ENCODE measurements around the gene SRCIN1.

The SRCIN1 gene

GRCh38 chr17:38600906-38601305, 4.8 kb downstream of the SRCIN1 start:
- no peak overlapping the region for H3K4me3 ChIP-seq (ENCODE audit: low read depth, low read length)
- TF ChIP-seq CTCF (IDR thresholded peaks at IDR 0.05; ENCODE audit: insufficient read depth, low read length, missing control alignments) = no peak
- ChIA-PET POLR2A (no interaction called here), CTCF (interaction anchor here (2.2 to 9.6 kb wide), 2 partner anchors 16 to 42 kb away, joined by 8 to 62 read pairs; no protein-coding TSS in a partner anchor)
- no peak for DNase-seq (ENCODE audit: low read depth, low spot score)

GRCh38 chr17:38600416-38600815, 5.3 kb downstream of the SRCIN1 start:
- ChIA-PET CTCF (interaction anchor here (2.2 to 9.6 kb wide), 2 partner anchors 15 to 42 kb away, joined by 8 to 62 read pairs; no protein-coding TSS in a partner anchor), POLR2A (no interaction called here)
- TF ChIP-seq CTCF (IDR thresholded peaks at IDR 0.05; ENCODE audit: insufficient read depth, low read length, missing control alignments) = no peak
- DNase-seq (ENCODE audit: low read depth, low spot score) = no peak
- H3K4me3 ChIP-seq (ENCODE audit: low read depth, low read length) = no peak overlapping the region

- no peak overlapping the region for H3K4me3 ChIP-seq (ENCODE audit: low read depth, low read length)
- CTCF ChIA-PET = interaction anchor here (1.2 to 9.6 kb wide), 5 partner anchors 14 to 68 kb away, joined by 3 to 62 read pairs (median 6); no protein-coding TSS in a partner anchor
- POLR2A ChIA-PET = no interaction called here
- DNase-seq (ENCODE audit: low read depth, low spot score) = no peak
- no peak for TF ChIP-seq CTCF (IDR thresholded peaks at IDR 0.05; ENCODE audit: insufficient read depth, low read length, missing control alignments)
Measured at GRCh38 chr17:38599398-38599856, 6.3 kb downstream of the SRCIN1 start.

GRCh38 chr17:38598995-38599394, 6.8 kb downstream of the SRCIN1 start:
- H3K4me3 ChIP-seq (ENCODE audit: low read depth, low read length) = no peak overlapping the region
- no peak for DNase-seq (ENCODE audit: low read depth, low spot score)
- TF ChIP-seq CTCF (IDR thresholded peaks at IDR 0.05; ENCODE audit: insufficient read depth, low read length, missing control alignments) = no peak
- ChIA-PET CTCF (interaction anchor here (1.2 to 9.6 kb wide), 4 partner anchors 14 to 68 kb away, joined by 3 to 62 read pairs (median 5); no protein-coding TSS in a partner anchor), POLR2A (no interaction called here)

GRCh38 chr17:38598536-38598935, 7.2 kb downstream of the SRCIN1 start:
- CTCF ChIA-PET = interaction anchor here (1.2 to 9.6 kb wide), 4 partner anchors 13 to 69 kb away, joined by 3 to 62 read pairs (median 5); no protein-coding TSS in a partner anchor
- POLR2A ChIA-PET = no interaction called here
- DNase-seq (ENCODE audit: low read depth, low spot score) = no peak

GRCh38 chr17:38597375-38597774, 8.4 kb downstream of the SRCIN1 start:
- no peak overlapping the region for H3K4me3 ChIP-seq (ENCODE audit: low read depth, low read length)
- POLR2A ChIA-PET = no interaction called here
- CTCF ChIA-PET = interaction anchor here (1.4 to 9.6 kb wide), 4 partner anchors 9 to 70 kb away, joined by 3 to 62 read pairs (median 4); no protein-coding TSS in a partner anchor
- no peak for TF ChIP-seq CTCF (IDR thresholded peaks at IDR 0.05; ENCODE audit: insufficient read depth, low read length, missing control alignments)
- DNase-seq (ENCODE audit: low read depth, low spot score) = no peak

More at GRCh38 chr17:38598536-38598935, 7.2 kb downstream of the SRCIN1 start:
- no peak overlapping the region for H3K4me3 ChIP-seq (ENCODE audit: low read depth, low read length)
- no peak for TF ChIP-seq CTCF (IDR thresholded peaks at IDR 0.05; ENCODE audit: insufficient read depth, low read length, missing control alignments)
